Ovary (tissue), 9 donors: ENCODE measurements around the gene OR2AG1. TPM values are rescaled to one million over a fixed set of nuclear protein-coding genes. Genes with fewer than 3 reads are reported as not detected.

ENCODE experiments used
- polyA plus RNA-seq, 2 donors: library from polyadenylated mRNA; stranded (reverse); fragments of 200-250 nt in 1 of 2; fragments of 350-450 nt in 1 of 2; fragmentation: Illumina TruSeq in 1 of 2; extraction: RNeasy Lipid Tissue Mini Kit (QIAGEN cat#74804) in 1 of 2; gene quantifications; one replicate each; pipeline ENCODE4 v1.2.3, GENCODE V29; 2013 to 2014
- total RNA-seq, 7 donors: library from RNA; depleted of rRNA in 2 of 7; stranded (reverse); fragments of >200 nt in 2 of 7; fragmentation: NEBNext Ultra II Directional in 3 of 7; extraction: Animal tissue kit (Norgen Biotek cat#: 25700) in 3 of 7; gene quantifications; one replicate each; pipeline versions ENCODE4 v1.1.0 to v1.2.4, GENCODE V29; 2016 to 2023
- donor health status: DM: no; HTN: no; CAD: no; lungs with moderate emphysema.
- donor health status: DM: no; HTN: no; CAD: no.
- donor health status: Bipolar disorder and iron deficiency.
- donor health status: DM: yes; HTN: yes; CAD: no.
- donor health status: DM: no; HTN: no; CAD: no.
- donor health status: DM: yes; HTN: yes; CAD: no.

Gene OR2AG1
- total and polyA plus RNA-seq, 9 donors = not detected

Other genes with a start within 250 kb of the OR2AG1 start
- gene RRP8, start 179.4 kb upstream of the OR2AG1 start, total RNA-seq = 10 to 100 TPM in 5 of 7 donors, 1 to 10 TPM in 2; 8.2 to 25.5 (median 17.1) TPM
- 10 to 100 TPM; 13.4 to 32.7 TPM for gene RRP8, start 179.4 kb upstream of the OR2AG1 start, polyA plus RNA-seq
- gene ILK, start 179.2 kb upstream of the OR2AG1 start, total RNA-seq = 100 to 1,000 TPM in 5 of 7 donors, 10 to 100 TPM in 2; 79.8 to 222 (median 140) TPM
- gene ILK, start 179.2 kb upstream of the OR2AG1 start, polyA plus RNA-seq = 100 to 1,000 TPM; 126 to 337 TPM
- 100 to 1,000 TPM in 2 of 7 donors, 10 to 100 TPM in 5; 45.1 to 109 (median 76.8) TPM for gene TAF10, start 170.8 kb upstream of the OR2AG1 start, total RNA-seq
- gene TAF10, start 170.8 kb upstream of the OR2AG1 start, polyA plus RNA-seq = 100 to 1,000 TPM in 1 of 2 donors, 10 to 100 TPM in 1; 40.0 to 183 TPM
- 10 to 100 TPM; 21.0 to 71.8 (median 58.2) TPM for gene TPP1, start 163.6 kb upstream of the OR2AG1 start, total RNA-seq
- 100 to 1,000 TPM in 1 of 2 donors, 10 to 100 TPM in 1; 40.5 to 360 TPM for gene TPP1, start 163.6 kb upstream of the OR2AG1 start, polyA plus RNA-seq
- 10 to 100 TPM; 14.8 to 36.8 (median 23.0) TPM for gene DCHS1, start 127.2 kb upstream of the OR2AG1 start, total RNA-seq
- 10 to 100 TPM in 1 of 2 donors, 1 to 10 TPM in 1; 5.2 to 20.2 TPM for gene DCHS1, start 127.2 kb upstream of the OR2AG1 start, polyA plus RNA-seq
- 10 to 100 TPM; 23.0 to 37.9 (median 30.7) TPM for gene MRPL17, start 99.7 kb upstream of the OR2AG1 start, total RNA-seq
- gene MRPL17, start 99.7 kb upstream of the OR2AG1 start, polyA plus RNA-seq = 10 to 100 TPM; 28.2 to 30.1 TPM
- under 1 TPM in 4 of 7 donors, not detected in 3; under 0.01 to 0.17 (median 0.05) TPM for gene OR2AG2, start 11.0 kb upstream of the OR2AG1 start, total RNA-seq
- gene OR2AG2, start 11.0 kb upstream of the OR2AG1 start, polyA plus RNA-seq = under 1 TPM in 1 of 2 donors, not detected in 1; 0.03 TPM
- under 1 TPM in 5 of 7 donors, not detected in 2; 0.17 to 0.46 (median 0.20) TPM for gene OR6A2, start 16.7 kb downstream of the OR2AG1 start, total RNA-seq
- gene OR6A2, start 16.7 kb downstream of the OR2AG1 start, polyA plus RNA-seq = not detected
- gene OR10A5, start 62.7 kb downstream of the OR2AG1 start, total RNA-seq = not detected
- not detected for gene OR10A5, start 62.7 kb downstream of the OR2AG1 start, polyA plus RNA-seq
- gene OR10A2, start 80.0 kb downstream of the OR2AG1 start, total RNA-seq = not detected
- gene OR10A2, start 80.0 kb downstream of the OR2AG1 start, polyA plus RNA-seq = not detected
- not detected for gene OR10A4, start 93.6 kb downstream of the OR2AG1 start, total RNA-seq
- not detected for gene OR10A4, start 93.6 kb downstream of the OR2AG1 start, polyA plus RNA-seq
- under 1 TPM in 2 of 7 donors, not detected in 5; 0.22 to 0.92 TPM for gene OR2D2, start 109.5 kb downstream of the OR2AG1 start, total RNA-seq
- gene OR2D2, start 109.5 kb downstream of the OR2AG1 start, polyA plus RNA-seq = not detected
- not detected for gene OR2D3, start 138.0 kb downstream of the OR2AG1 start, total RNA-seq
- gene OR2D3, start 138.0 kb downstream of the OR2AG1 start, polyA plus RNA-seq = not detected
- 1 to 10 TPM in 5 of 7 donors, under 1 TPM in 2; 0.57 to 1.9 (median 1.1) TPM for gene ZNF215, start 143.4 kb downstream of the OR2AG1 start, total RNA-seq
- 1 to 10 TPM in 1 of 2 donors, under 1 TPM in 1; 0.42 to 1.6 TPM for gene ZNF215, start 143.4 kb downstream of the OR2AG1 start, polyA plus RNA-seq
- 1 to 10 TPM; 3.7 to 6.8 (median 6.5) TPM for gene ZNF214, start 237.3 kb downstream of the OR2AG1 start, total RNA-seq
- 1 to 10 TPM; 3.2 to 3.5 TPM for gene ZNF214, start 237.3 kb downstream of the OR2AG1 start, polyA plus RNA-seq
- gene NLRP14, start 237.5 kb downstream of the OR2AG1 start, total RNA-seq = under 1 TPM in 6 of 7 donors, not detected in 1; 0.10 to 0.33 (median 0.19) TPM
- gene NLRP14, start 237.5 kb downstream of the OR2AG1 start, polyA plus RNA-seq = under 1 TPM; 0.08 to 0.15 TPM